AG04450 (cell line): ENCODE results near the gene MLLT10. TPM values are rescaled to one million over a fixed set of nuclear protein-coding genes. Genes with fewer than 3 reads are reported as not detected.
"Not testable (repeated sequence)": the region's sequence is repeated elsewhere in the genome, so short reads cannot be mapped to it uniquely, and the experiment has no call there.

Experiments
- CTCF ChIA-PET: fragments of 300-600, 350-600 bp; formaldehyde crosslinking; extraction: SDS; loops from one replicate; lab custom pipeline; 2022; ENCODE audit warnings: antibody characterized with exemption, inconsistent platforms; lab: Charles Lee
- POLR2A ChIA-PET: fragments of 350-600 bp; formaldehyde crosslinking; extraction: SDS; loops from one replicate; lab custom pipeline; 2021; ENCODE audit warnings: antibody characterized with exemption, inconsistent platforms; lab: Yijun Ruan, JAX
- DNase-seq: peaks from one replicate; pipeline ENCODE4 v3.0.0-alpha.2; 2011; ENCODE audit warnings: low read depth, low spot score
- H3K27ac ChIP-seq: one replicate; pipeline ENCODE4 v1.5.1; 2012; ENCODE audit warnings: low read depth, low read length, control low read depth
- H3K27me3 ChIP-seq: one replicate; pipeline ENCODE4 v1.6.0; 2012; ENCODE audit warnings: low read length; ENCODE audit not compliant: control insufficient read depth, insufficient read depth
- H3K4me3 ChIP-seq: 2 replicates; pipeline ENCODE4 v1.5.1; 2011; ENCODE audit warnings: mild to moderate bottlenecking, low read depth, low read length, control low read depth
- H3K9me3 ChIP-seq: 2 replicates; pipeline ENCODE4 v1.5.1; 2012; ENCODE audit warnings: low read length; ENCODE audit not compliant: control insufficient read depth, insufficient read depth
- polyA plus RNA-seq: library from polyadenylated mRNA; depleted of rRNA; stranded (reverse); fragments of >200 nt; gene quantifications from 2 replicates; pipeline ENCODE4 v1.2.3, GENCODE V29; 2011
- TF ChIP-seq, protein P1 (sequence below): IDR thresholded peaks from 2 replicates; pipeline ENCODE4 v1.5.1; 2011; ENCODE audit warnings: low read depth, low read length, control low read depth, inconsistent platforms

MLLT10 gene
- polyA plus RNA-seq, 1 experiment = 41.0 TPM

DNA sequence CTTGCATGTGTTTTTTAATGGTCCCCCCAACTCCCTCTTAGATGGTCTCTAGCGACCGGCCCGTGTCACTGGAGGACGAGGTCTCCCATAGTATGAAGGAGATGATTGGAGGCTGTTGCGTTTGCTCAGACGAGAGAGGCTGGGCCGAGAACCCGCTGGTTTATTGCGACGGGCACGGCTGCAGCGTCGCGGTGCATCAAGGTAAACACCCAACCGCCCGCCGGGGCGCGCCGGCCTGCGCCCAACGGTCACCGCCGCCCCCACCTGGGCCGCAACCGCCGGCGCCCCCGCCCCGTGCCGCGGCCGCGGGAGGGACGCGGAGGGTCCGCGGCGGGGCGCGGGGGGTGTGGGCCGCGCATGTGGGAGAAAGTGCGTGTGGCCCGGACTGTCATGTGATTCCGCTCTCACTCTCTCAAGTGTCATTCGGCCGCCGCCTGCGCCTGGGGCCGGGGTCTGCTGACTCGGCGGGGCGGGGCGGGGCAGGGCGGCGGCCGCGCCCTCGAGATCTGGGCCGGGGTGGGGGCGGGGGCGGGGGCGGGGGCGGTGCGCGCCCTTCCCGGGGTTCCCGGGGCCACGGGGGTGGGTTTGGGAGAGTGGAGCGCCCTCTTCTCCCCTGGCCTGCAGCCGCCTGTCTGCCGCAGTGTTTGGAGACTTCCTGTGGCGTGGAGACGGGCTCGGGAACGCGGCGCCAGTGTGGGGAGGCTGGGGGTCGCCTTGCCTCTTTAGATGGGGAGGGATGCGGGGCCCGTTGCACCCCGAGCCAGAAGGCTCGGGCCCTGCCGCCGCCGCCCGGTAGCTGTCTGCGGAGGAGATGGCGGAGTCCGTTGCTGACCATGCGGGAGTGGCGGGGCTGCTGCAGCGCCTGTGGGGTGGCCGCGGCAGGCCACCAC, 817 bp downstream of the MLLT10 start:
- H3K4me3 ChIP-seq = peak overlapping the region; percentile 78
- no peaks in the 10 kb centered on the region for H3K27me3 ChIP-seq
- DNase-seq = no peak
- ChIA-PET CTCF (no interaction called here), POLR2A (no interaction called here)
- peak overlapping the region; percentile 39 for H3K27ac ChIP-seq
- TF ChIP-seq, protein P1, sequence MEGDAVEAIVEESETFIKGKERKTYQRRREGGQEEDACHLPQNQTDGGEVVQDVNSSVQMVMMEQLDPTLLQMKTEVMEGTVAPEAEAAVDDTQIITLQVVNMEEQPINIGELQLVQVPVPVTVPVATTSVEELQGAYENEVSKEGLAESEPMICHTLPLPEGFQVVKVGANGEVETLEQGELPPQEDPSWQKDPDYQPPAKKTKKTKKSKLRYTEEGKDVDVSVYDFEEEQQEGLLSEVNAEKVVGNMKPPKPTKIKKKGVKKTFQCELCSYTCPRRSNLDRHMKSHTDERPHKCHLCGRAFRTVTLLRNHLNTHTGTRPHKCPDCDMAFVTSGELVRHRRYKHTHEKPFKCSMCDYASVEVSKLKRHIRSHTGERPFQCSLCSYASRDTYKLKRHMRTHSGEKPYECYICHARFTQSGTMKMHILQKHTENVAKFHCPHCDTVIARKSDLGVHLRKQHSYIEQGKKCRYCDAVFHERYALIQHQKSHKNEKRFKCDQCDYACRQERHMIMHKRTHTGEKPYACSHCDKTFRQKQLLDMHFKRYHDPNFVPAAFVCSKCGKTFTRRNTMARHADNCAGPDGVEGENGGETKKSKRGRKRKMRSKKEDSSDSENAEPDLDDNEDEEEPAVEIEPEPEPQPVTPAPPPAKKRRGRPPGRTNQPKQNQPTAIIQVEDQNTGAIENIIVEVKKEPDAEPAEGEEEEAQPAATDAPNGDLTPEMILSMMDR = peak; percentile 3; the same call in 1 of the 2 replicates
- H3K9me3 ChIP-seq = no peaks in the 10 kb centered on the region; the same call in 1 of the 2 replicates

DNA sequence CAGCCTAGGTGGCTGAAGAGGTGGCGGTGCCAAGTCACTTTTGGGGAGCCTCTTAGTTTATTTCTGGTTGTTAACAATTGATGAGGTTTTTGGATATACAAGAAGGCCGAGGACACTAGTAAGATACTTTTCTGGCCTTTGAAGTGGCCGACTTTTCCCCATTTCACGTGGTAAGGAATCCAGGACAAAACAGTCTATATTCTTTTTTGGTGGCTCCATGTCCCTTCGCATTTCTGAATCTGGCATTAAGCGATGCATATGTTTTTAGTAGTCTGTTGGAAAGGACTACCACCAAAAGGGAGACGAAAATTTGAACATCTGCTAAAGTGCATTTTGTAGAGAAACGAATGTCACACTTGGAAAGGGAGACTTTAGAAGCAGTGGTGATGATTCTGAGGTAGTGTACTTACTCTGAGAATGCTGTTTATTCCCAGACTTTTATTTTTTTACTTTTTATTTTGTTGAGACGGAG, 1.5 kb downstream of the MLLT10 start:
- no peaks in the 10 kb centered on the region; the same call in 1 of the 2 replicates for H3K9me3 ChIP-seq
- TF ChIP-seq, protein P1 = no peak
- peak overlapping the region; percentile 78 for H3K4me3 ChIP-seq
- no peaks in the 10 kb centered on the region for H3K27me3 ChIP-seq
- ChIA-PET CTCF (no interaction called here), POLR2A (no interaction called here)
- no peak for DNase-seq
- H3K27ac ChIP-seq = no peak overlapping the region

GRCh38 chr10:21535976-21536375, 1.9 kb downstream of the MLLT10 start:
- H3K9me3 ChIP-seq, H3K27me3 ChIP-seq, H3K27ac ChIP-seq, POLR2A ChIA-PET, DNase-seq: not testable (repeated sequence)
- peak overlapping the region; percentile 78 for H3K4me3 ChIP-seq
- CTCF ChIA-PET = interaction anchor here (0.7 kb wide), 1 partner anchor 16 kb away, joined by 3 read pairs; no protein-coding TSS in a partner anchor

DNA sequence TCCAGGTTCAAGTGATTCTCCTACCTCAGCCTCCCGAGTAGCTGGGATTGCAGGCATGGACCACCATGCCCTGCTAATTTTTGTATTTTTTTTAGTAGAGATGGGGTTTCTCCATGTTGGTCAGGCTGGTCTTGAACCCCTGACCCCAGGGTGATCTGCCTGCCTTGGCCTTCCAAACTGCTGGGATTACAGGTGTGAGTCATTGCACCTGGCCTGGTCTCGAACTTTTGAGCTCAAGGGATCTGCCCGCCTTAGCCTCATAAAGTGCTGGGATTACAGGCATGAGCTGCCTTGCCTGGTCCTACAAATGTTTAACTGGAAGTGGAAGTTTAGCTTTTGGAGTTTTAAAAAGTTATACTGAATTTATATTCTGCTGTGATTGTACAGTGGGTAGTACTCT, 2.8 kb downstream of the MLLT10 start:
- CTCF ChIA-PET = interaction anchor here (0.5 kb wide), 1 partner anchor 18 kb away, joined by 3 read pairs; no protein-coding TSS in a partner anchor
- TF ChIP-seq, protein P1 = no peak
- DNase-seq = no peak

DNA sequence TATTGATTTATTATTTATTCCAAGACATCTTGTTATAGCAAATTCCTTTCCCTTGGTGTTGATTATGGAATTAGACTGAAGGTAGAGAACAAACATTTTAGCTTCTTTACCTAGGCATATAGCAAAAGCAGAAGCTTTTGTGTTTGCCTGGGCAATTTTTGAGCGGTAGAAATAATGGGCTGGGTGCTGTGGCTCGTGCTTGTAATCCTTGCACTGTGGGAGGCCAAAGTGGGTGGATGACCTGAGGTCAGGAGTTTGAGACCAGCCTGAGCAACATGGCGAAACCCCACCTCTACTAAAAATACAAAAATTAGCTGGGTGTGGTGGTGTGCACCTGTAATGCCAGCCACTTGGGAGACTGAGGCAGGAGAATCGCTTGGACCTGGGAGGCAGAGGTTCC, 6.7 kb downstream of the MLLT10 start:
- H3K4me3 ChIP-seq, H3K9me3 ChIP-seq, H3K27me3 ChIP-seq, DNase-seq, H3K27ac ChIP-seq: not testable (repeated sequence)
- ChIA-PET CTCF (interaction anchor here (0.7 kb wide), 1 partner anchor 183 kb away, joined by 3 read pairs; no protein-coding TSS in a partner anchor), POLR2A (interaction anchor here (0.9 kb wide), 1 partner anchor 44 kb away, joined by 3 read pairs; no protein-coding TSS in a partner anchor)

More for the DNA sequence above, 2.8 kb downstream of the MLLT10 start:
- no peaks in the 10 kb centered on the region; the same call in 1 of the 2 replicates for H3K9me3 ChIP-seq
- POLR2A ChIA-PET = interaction anchor here (0.7 kb wide), 1 partner anchor 11 kb away, joined by 3 read pairs; the partner anchor contains the start of gene SKIDA1
- H3K4me3 ChIP-seq = no peak overlapping the region
- no peaks in the 10 kb centered on the region for H3K27me3 ChIP-seq
- no peak overlapping the region for H3K27ac ChIP-seq
